Measurements from ENCODE around the gene ZNF165. TPM values are rescaled to one million over a fixed set of nuclear protein-coding genes. Genes with fewer than 3 reads are reported as not detected.
"Not testable (repeated sequence)": the region's sequence is repeated elsewhere in the genome, so short reads cannot be mapped to it uniquely, and the experiment has no call there.

Gene ZNF165
- 4.4 TPM for polyA plus RNA-seq (2013, experiment 1 of 2)
- 4.4 TPM for polyA plus RNA-seq (2013, experiment 2 of 2)

DNA sequence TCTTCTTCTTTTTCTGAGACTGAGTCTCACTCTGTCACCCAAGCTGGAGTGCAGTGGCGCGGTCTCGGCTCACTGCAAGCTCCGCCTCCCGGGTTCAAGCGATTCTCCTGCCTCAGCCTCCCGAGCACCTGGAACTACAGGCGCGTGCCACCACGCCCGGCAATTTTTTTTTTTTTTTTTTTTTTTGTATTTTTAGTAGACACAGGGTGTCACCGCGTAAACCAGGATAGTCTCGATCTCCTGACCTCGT lies at the start of gene ZNF165:
Gene ZNF165, plus strand, starts transcription at position 188 of the 250 bp plus-strand sequence. CDS start 4,913 bp downstream, outside the sequence.
- H3K4me1 ChIP-seq (ENCODE audit: insufficient read depth, low read length); H3K27me3 ChIP-seq (ENCODE audit: insufficient read depth, low read length); H3K36me3 ChIP-seq (ENCODE audit: insufficient read depth, low read length); H3K9me3 ChIP-seq (ENCODE audit: insufficient read depth, low read depth, low read length): not testable (repeated sequence)
- Histone ChIP-seq H3K27ac (ENCODE audit: low read depth, low read length) (peak within 1 kb of the TSS; percentile 79), H3K9ac (ENCODE audit: low read depth, low read length) (peak within 1 kb of the TSS; percentile 85), H3K4me3 (ENCODE audit: low read length) (peak within 1 kb of the TSS; percentile 71)
- 3% methylated on average over 11 of the region's 15 CpGs for WGBS

DNA sequence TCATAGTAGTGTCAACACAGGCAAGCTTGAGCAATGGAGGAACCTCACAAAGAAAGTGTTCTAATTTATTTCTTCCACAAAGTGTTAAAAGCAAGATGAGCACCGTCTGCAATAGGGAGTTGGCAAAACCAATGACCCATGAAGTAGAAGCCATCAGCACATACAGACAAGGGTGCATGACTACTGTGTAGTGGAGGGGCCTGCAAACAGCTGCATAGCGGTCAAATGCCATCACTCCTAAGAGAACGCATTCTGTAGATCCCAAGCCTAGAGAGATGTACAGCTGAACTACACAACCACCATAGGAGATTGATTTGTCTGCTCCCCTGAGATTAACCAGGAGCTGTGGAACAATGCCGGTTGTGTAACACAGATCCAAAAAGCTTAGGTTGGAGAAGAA lies 26.8 kb upstream of the ZNF165 start:
- Histone ChIP-seq H3K9ac (ENCODE audit: low read depth, low read length) (no peak overlapping the region), H3K36me3 (ENCODE audit: insufficient read depth, low read length) (no peaks in the 10 kb centered on the region), H3K4me3 (ENCODE audit: low read length) (no peak overlapping the region), H3K4me1 (ENCODE audit: insufficient read depth, low read length) (no peaks in the 10 kb centered on the region), H3K9me3 (ENCODE audit: insufficient read depth, low read depth, low read length) (no peaks in the 10 kb centered on the region), H3K27ac (ENCODE audit: low read depth, low read length) (no peak overlapping the region), H3K27me3 (ENCODE audit: insufficient read depth, low read length) (peaks cover 22% of the 10 kb centered on the region; the same call in 1 of the 2 replicates)
- 82% methylated on average over 4 of the region's 4 CpGs for WGBS

DNA sequence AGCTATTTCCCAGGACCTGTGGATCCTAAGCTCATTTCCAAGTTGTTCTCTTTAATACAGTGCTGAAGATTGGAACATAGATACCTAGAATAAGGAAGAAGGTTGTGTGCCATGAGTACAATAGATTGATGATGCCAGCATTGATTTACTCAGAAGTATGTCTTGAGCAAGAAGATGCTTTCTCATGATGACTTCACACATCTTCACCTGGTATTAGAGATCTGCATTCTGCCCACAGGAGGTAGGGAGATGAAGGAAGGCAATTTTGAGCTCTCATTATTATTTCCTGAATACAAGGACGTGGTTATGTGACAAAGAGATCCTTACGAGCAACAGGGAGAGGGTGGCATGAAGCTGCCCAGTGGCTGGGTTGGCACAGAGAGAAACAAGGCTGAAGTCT lies 20.0 kb upstream of the ZNF165 start:
- no peak overlapping the region for H3K4me3 ChIP-seq (ENCODE audit: low read length)
- no peaks in the 10 kb centered on the region for H3K36me3 ChIP-seq (ENCODE audit: insufficient read depth, low read length)
- no peak overlapping the region for H3K9ac ChIP-seq (ENCODE audit: low read depth, low read length)
- H3K9me3 ChIP-seq (ENCODE audit: insufficient read depth, low read depth, low read length) = no peaks in the 10 kb centered on the region
- H3K27me3 ChIP-seq (ENCODE audit: insufficient read depth, low read length) = peaks cover 6% of the 10 kb centered on the region; the same call in 1 of the 2 replicates
- H3K27ac ChIP-seq (ENCODE audit: low read depth, low read length) = no peak overlapping the region
- no peaks in the 10 kb centered on the region for H3K4me1 ChIP-seq (ENCODE audit: insufficient read depth, low read length)
- WGBS = 55% methylated on average over 2 of the region's 2 CpGs

DNA sequence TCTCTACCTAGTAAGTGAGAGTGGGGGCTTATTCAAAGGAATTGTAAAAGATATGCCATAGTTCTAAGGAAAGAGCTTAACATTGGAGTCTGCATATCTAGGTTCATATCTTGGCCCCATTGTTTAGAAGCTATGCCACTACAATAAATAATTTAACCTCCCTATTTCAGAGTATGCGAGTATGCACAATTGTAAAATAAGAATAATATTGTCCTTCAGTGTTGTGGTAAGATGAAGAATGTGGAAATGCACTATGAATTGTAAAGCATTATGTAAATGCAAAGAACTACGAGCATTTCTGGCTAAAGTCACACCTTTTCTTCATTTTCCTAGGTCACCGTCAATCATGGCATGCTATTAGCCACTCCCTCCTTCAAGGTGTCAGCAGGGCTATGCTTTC lies 16.1 kb upstream of the ZNF165 start:
- H3K9ac ChIP-seq (ENCODE audit: low read depth, low read length) = no peak overlapping the region
- H3K36me3 ChIP-seq (ENCODE audit: insufficient read depth, low read length) = no peaks in the 10 kb centered on the region
- H3K9me3 ChIP-seq (ENCODE audit: insufficient read depth, low read depth, low read length) = no peaks in the 10 kb centered on the region
- no peak overlapping the region for H3K4me3 ChIP-seq (ENCODE audit: low read length)
- H3K27ac ChIP-seq (ENCODE audit: low read depth, low read length) = no peak overlapping the region
- H3K4me1 ChIP-seq (ENCODE audit: insufficient read depth, low read length) = no peaks in the 10 kb centered on the region
- peaks cover 34% of the 10 kb centered on the region for H3K27me3 ChIP-seq (ENCODE audit: insufficient read depth, low read length)
- WGBS = 81% methylated on average over 3 of the region's 3 CpGs

- no peaks in the 10 kb centered on the region for H3K4me1 ChIP-seq (ENCODE audit: insufficient read depth, low read length)
- no peak overlapping the region for H3K4me3 ChIP-seq (ENCODE audit: low read length)
- H3K9me3 ChIP-seq (ENCODE audit: insufficient read depth, low read depth, low read length) = no peaks in the 10 kb centered on the region
- no peak overlapping the region for H3K9ac ChIP-seq (ENCODE audit: low read depth, low read length)
- no peak overlapping the region for H3K27ac ChIP-seq (ENCODE audit: low read depth, low read length)
- peaks cover 39% of the 10 kb centered on the region for H3K27me3 ChIP-seq (ENCODE audit: insufficient read depth, low read length)
- H3K36me3 ChIP-seq (ENCODE audit: insufficient read depth, low read length) = no peaks in the 10 kb centered on the region
Measured at GRCh38 chr6:28068067-28068466, 12.3 kb upstream of the ZNF165 start.

DNA sequence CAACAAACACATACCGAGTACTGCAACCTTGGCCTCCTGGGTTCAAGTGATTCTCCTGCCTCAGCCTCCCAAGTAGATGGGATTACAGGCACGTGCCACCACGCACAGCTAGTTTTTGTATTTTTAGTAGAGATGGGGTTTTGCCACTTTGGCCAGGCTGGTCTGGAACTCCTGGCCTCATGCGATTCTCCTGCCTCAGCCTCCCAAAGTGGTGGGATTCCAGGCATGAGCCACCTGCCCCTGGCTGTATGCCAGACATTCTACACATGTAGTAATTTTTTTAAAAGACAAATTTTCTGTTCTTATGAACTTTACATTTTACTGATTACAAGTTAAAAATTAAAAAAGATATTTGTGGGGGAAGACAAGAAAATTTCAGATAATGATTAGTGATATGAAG lies 9.4 kb upstream of the ZNF165 start:
- H3K4me3 ChIP-seq (ENCODE audit: low read length); H3K4me1 ChIP-seq (ENCODE audit: insufficient read depth, low read length); H3K9ac ChIP-seq (ENCODE audit: low read depth, low read length); H3K9me3 ChIP-seq (ENCODE audit: insufficient read depth, low read depth, low read length); H3K36me3 ChIP-seq (ENCODE audit: insufficient read depth, low read length); H3K27ac ChIP-seq (ENCODE audit: low read depth, low read length): not testable (repeated sequence)
- H3K27me3 ChIP-seq (ENCODE audit: insufficient read depth, low read length) = peaks cover 49% of the 10 kb centered on the region
- WGBS = 84% methylated on average over 4 of the region's 4 CpGs

DNA sequence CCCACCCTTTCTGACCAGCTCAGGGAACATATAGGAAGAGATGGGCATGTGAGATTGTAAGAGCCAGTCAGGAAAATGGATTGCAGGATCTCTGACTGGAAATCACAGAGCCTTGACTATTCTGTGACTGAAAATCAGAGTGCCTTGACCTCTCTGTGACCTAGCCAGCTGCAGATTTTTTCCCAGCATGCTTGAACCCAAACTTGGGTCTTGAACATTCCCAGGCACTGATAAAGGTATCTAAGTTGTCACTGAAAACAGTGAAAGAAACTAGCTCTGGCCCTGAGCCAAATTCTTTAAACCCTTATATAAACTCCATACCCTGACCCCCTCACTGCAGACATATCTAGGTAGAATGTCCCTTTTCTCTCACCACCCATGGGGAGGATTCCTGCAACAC lies 2.3 kb upstream of the ZNF165 start:
- Histone ChIP-seq H3K4me3 (ENCODE audit: low read length) (no peak overlapping the region), H3K9ac (ENCODE audit: low read depth, low read length) (no peak overlapping the region), H3K4me1 (ENCODE audit: insufficient read depth, low read length) (no peaks in the 10 kb centered on the region), H3K9me3 (ENCODE audit: insufficient read depth, low read depth, low read length) (no peaks in the 10 kb centered on the region), H3K27me3 (ENCODE audit: insufficient read depth, low read length) (peaks cover 17% of the 10 kb centered on the region; the same call in 1 of the 2 replicates), H3K27ac (ENCODE audit: low read depth, low read length) (no peak overlapping the region), H3K36me3 (ENCODE audit: insufficient read depth, low read length) (no peaks in the 10 kb centered on the region)

DNA sequence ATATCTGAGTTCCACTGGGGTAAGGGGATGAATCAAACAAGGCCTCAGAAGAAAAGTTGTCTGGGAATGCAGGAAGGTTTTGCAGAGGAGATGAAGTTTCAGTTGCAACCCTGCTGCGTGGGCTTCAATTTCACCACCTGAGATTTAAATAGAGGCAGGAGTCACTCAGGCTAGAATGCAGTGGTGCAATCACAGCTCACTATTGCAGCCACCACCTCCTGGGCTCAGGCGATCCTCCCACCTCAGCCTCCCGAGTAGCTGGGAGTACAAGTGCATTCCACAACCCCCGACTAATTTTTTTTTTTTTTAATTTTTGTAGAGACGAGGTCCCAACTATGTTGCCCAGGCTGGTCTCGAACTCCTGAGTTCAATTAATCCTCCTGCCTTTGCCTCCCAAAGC lies 1.5 kb upstream of the ZNF165 start:
- peaks cover 4% of the 10 kb centered on the region; the same call in 1 of the 2 replicates for H3K36me3 ChIP-seq (ENCODE audit: insufficient read depth, low read length)
- H3K9me3 ChIP-seq (ENCODE audit: insufficient read depth, low read depth, low read length) = no peaks in the 10 kb centered on the region
- no peak overlapping the region for H3K4me3 ChIP-seq (ENCODE audit: low read length)
- no peak overlapping the region for H3K9ac ChIP-seq (ENCODE audit: low read depth, low read length)
- peaks cover 10% of the 10 kb centered on the region; the same call in 1 of the 2 replicates for H3K27me3 ChIP-seq (ENCODE audit: insufficient read depth, low read length)
- 96% methylated on average over 6 of the region's 6 CpGs for WGBS
- H3K27ac ChIP-seq (ENCODE audit: low read depth, low read length) = no peak overlapping the region
- H3K4me1 ChIP-seq (ENCODE audit: insufficient read depth, low read length) = no peaks in the 10 kb centered on the region

DNA sequence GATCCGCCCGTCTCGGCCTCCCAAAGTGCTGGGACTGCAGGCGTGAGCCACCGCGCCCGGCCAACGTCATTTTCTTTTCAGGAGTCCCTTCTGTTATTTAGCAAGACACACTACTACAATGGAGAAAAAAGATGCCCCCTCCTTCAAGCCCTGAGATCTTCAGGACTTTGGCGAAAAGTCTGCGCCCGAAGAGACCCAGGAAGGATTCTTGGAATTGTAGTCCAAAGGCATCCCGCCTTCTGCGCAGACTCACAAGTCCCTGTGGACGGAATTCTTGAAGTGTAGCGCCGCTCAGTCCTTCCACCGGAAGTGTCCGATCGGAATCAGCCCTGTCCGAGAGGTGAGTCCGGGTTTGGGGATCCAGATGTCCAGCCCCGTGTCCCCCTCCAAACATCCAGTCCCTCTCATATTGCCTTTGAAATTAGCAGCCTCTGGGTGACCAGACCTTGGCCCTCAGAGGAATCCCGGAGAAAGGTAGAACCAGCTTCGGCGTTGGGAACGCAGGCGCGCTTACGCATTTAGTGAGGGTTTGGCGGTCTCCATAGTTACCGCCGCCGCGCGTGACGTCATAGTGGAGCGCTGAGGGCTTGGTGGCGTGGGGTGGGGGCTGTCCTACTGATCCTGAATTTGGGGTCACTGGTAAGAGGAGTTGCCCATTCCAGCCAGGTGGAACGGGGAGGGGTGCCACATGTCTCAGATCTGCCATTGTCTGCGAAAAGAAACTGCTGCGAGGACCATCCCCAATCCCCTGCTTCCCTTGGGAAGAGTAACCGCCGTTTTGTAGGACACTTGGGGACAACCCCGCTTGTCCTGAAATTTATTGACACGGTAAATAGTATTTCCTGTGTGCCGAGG lies 490 bp downstream of the ZNF165 start:
- WGBS = under 1% methylated on average over 46 of the region's 46 CpGs
- no peaks in the 10 kb centered on the region for H3K9me3 ChIP-seq (ENCODE audit: insufficient read depth, low read depth, low read length)
- peak overlapping the region; percentile 85 for H3K9ac ChIP-seq (ENCODE audit: low read depth, low read length)
- no peaks in the 10 kb centered on the region for H3K4me1 ChIP-seq (ENCODE audit: insufficient read depth, low read length)
- peak overlapping the region; percentile 71 for H3K4me3 ChIP-seq (ENCODE audit: low read length)
- peak overlapping the region; percentile 79 for H3K27ac ChIP-seq (ENCODE audit: low read depth, low read length)
- peaks cover 11% of the 10 kb centered on the region for H3K36me3 ChIP-seq (ENCODE audit: insufficient read depth, low read length)
- H3K27me3 ChIP-seq (ENCODE audit: insufficient read depth, low read length) = peaks cover 5% of the 10 kb centered on the region; the same call in 1 of the 2 replicates

DNA sequence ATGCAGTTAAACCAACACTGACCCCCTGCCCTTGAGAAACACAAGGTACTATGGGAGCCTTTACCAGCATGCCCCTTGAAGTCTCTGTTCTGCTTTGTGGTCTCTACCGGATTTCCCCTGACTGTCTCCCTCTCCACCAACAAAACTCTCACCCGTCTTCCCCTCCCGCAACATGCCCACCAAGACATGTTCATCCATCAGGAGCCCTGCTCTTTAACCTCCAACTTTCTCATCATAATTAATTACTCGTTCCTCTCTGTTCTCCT lies 1.1 kb downstream of the ZNF165 start:
- WGBS = 25% methylated on average over 4 of the region's 4 CpGs
- H3K9me3 ChIP-seq (ENCODE audit: insufficient read depth, low read depth, low read length) = no peaks in the 10 kb centered on the region
- peaks cover under 1% of the 10 kb centered on the region; the same call in 1 of the 2 replicates for H3K27me3 ChIP-seq (ENCODE audit: insufficient read depth, low read length)
- peak overlapping the region; percentile 71 for H3K4me3 ChIP-seq (ENCODE audit: low read length)
- peaks cover 15% of the 10 kb centered on the region for H3K36me3 ChIP-seq (ENCODE audit: insufficient read depth, low read length)
- peak overlapping the region; percentile 85 for H3K9ac ChIP-seq (ENCODE audit: low read depth, low read length)
- no peak overlapping the region; the same call in 1 of the 2 replicates for H3K27ac ChIP-seq (ENCODE audit: low read depth, low read length)
- H3K4me1 ChIP-seq (ENCODE audit: insufficient read depth, low read length) = no peaks in the 10 kb centered on the region

GRCh38 chr6:28082939-28083338 lies 2.6 kb downstream of the ZNF165 start:
- Histone ChIP-seq H3K27me3 (ENCODE audit: insufficient read depth, low read length) (no peaks in the 10 kb centered on the region), H3K27ac (ENCODE audit: low read depth, low read length) (no peak overlapping the region), H3K9ac (ENCODE audit: low read depth, low read length) (no peak overlapping the region), H3K9me3 (ENCODE audit: insufficient read depth, low read depth, low read length) (peaks cover 6% of the 10 kb centered on the region), H3K4me3 (ENCODE audit: low read length) (no peak overlapping the region), H3K36me3 (ENCODE audit: insufficient read depth, low read length) (peaks cover 29% of the 10 kb centered on the region), H3K4me1 (ENCODE audit: insufficient read depth, low read length) (no peaks in the 10 kb centered on the region)

DNA sequence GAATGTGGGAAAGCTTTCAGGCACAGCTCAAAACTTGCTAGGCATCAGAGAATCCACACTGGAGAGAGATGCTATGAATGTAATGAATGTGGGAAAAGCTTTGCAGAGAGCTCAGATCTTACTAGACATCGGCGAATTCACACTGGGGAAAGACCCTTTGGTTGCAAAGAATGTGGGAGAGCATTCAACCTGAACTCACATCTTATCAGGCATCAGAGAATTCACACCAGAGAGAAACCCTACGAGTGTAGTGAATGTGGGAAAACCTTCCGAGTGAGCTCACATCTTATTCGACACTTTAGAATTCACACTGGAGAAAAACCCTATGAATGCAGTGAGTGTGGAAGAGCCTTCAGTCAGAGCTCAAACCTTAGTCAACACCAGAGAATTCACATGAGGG lies 8.7 kb downstream of the ZNF165 start:
- no peak overlapping the region for H3K27ac ChIP-seq (ENCODE audit: low read depth, low read length)
- H3K27me3 ChIP-seq (ENCODE audit: insufficient read depth, low read length) = no peaks in the 10 kb centered on the region
- H3K4me3 ChIP-seq (ENCODE audit: low read length) = no peak overlapping the region
- H3K4me1 ChIP-seq (ENCODE audit: insufficient read depth, low read length) = no peaks in the 10 kb centered on the region
- H3K36me3 ChIP-seq (ENCODE audit: insufficient read depth, low read length) = peaks cover 54% of the 10 kb centered on the region
- H3K9ac ChIP-seq (ENCODE audit: low read depth, low read length) = no peak overlapping the region
- 98% methylated on average over 5 of the region's 5 CpGs for WGBS
- H3K9me3 ChIP-seq (ENCODE audit: insufficient read depth, low read depth, low read length) = peaks cover 32% of the 10 kb centered on the region

Measured in HUES64 (cell line).